HFFc6 (cell line): ENCODE data around the gene EVI2B. TPM values are rescaled to one million over a fixed set of nuclear protein-coding genes. Genes with fewer than 3 reads are reported as not detected.

Source experiments
- DNase-seq: peaks from one replicate; pipeline ENCODE4 v3.0.0-alpha.2; 2018
- H3K27ac Mint-ChIP-seq: 2 replicates; pipeline ENCODE4 v1.8.0; 2020; ENCODE audit warnings: mild to moderate bottlenecking, mixed read lengths
- H3K27me3 Mint-ChIP-seq: 2 replicates; pipeline ENCODE4 v1.8.0; 2021; ENCODE audit warnings: mild to moderate bottlenecking, moderate library complexity, mixed read lengths; ENCODE audit not compliant: insufficient read depth
- H3K36me3 Mint-ChIP-seq: 2 replicates; pipeline ENCODE4 v1.8.0; 2021; ENCODE audit warnings: low read depth, mixed read lengths
- H3K4me1 Mint-ChIP-seq: 2 replicates; pipeline ENCODE4 v1.8.0; 2020; ENCODE audit warnings: low read depth, mixed read lengths
- H3K4me3 Mint-ChIP-seq: 2 replicates; pipeline ENCODE4 v1.8.0; 2020; ENCODE audit warnings: mild to moderate bottlenecking, moderate library complexity, mixed read lengths
- H3K9me3 Mint-ChIP-seq: 2 replicates; pipeline ENCODE4 v1.8.0; 2020; ENCODE audit warnings: mild to moderate bottlenecking, mixed read lengths
- total RNA-seq, 6 experiments: library from RNA; stranded (reverse); fragmentation: NEBNext Ultra II Directional; extraction: Animal tissue kit (Norgen Biotek cat#: 25700); gene quantifications; 2 replicates in 1 of 6; 3 replicates in 5 of 6; pipeline ENCODE4 v1.2.3, GENCODE V29; 2021
- TF ChIP-seq, protein P1 (sequence below): fragments of 200-600 bp; sonication (generic); IDR thresholded peaks from 2 replicates; pipeline ENCODE4 v1.5.0; 2021; ENCODE audit warnings: antibody characterized with exemption, mild to moderate bottlenecking

Gene EVI2B
- total RNA-seq, 6 experiments from 2014 or later = 0.33 to 2.0 (median 1.5) TPM

- no peaks in the 10 kb centered on the region; the same call in 1 of the 2 replicates for H3K27me3 Mint-ChIP-seq
- H3K4me3 Mint-ChIP-seq = no peak overlapping the region
- no peak for DNase-seq
- H3K4me1 Mint-ChIP-seq = peaks cover 6% of the 10 kb centered on the region
- H3K9me3 Mint-ChIP-seq = no peaks in the 10 kb centered on the region
- TF ChIP-seq, protein P1, sequence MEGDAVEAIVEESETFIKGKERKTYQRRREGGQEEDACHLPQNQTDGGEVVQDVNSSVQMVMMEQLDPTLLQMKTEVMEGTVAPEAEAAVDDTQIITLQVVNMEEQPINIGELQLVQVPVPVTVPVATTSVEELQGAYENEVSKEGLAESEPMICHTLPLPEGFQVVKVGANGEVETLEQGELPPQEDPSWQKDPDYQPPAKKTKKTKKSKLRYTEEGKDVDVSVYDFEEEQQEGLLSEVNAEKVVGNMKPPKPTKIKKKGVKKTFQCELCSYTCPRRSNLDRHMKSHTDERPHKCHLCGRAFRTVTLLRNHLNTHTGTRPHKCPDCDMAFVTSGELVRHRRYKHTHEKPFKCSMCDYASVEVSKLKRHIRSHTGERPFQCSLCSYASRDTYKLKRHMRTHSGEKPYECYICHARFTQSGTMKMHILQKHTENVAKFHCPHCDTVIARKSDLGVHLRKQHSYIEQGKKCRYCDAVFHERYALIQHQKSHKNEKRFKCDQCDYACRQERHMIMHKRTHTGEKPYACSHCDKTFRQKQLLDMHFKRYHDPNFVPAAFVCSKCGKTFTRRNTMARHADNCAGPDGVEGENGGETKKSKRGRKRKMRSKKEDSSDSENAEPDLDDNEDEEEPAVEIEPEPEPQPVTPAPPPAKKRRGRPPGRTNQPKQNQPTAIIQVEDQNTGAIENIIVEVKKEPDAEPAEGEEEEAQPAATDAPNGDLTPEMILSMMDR = no peak
- peaks cover 24% of the 10 kb centered on the region for H3K36me3 Mint-ChIP-seq
- H3K27ac Mint-ChIP-seq = no peak overlapping the region
These were observed 53.7 kb downstream of the EVI2B start for GRCh38 chr17:31260151-31260550.

GRCh38 chr17:31256936-31257335 is 56.9 kb downstream of the EVI2B start:
- Mint-ChIP-seq H3K9me3 (no peaks in the 10 kb centered on the region), H3K27ac (no peak overlapping the region), H3K4me3 (no peak overlapping the region), H3K36me3 (peaks cover 36% of the 10 kb centered on the region), H3K4me1 (peaks cover 30% of the 10 kb centered on the region), H3K27me3 (no peaks in the 10 kb centered on the region; the same call in 1 of the 2 replicates)
- TF ChIP-seq, protein P1 = no peak
- no peak for DNase-seq

GRCh38 chr17:31254654-31255053 is 59.2 kb downstream of the EVI2B start:
- Mint-ChIP-seq H3K4me1 (peaks cover 53% of the 10 kb centered on the region), H3K27me3 (no peaks in the 10 kb centered on the region), H3K4me3 (no peak overlapping the region; the same call in 1 of the 2 replicates), H3K9me3 (no peaks in the 10 kb centered on the region), H3K27ac (peak overlapping the region; percentile 10), H3K36me3 (peaks cover 27% of the 10 kb centered on the region)
- DNase-seq = no peak
- TF ChIP-seq, protein P1 = no peak

Other genes starting within 250 kb of the EVI2B start
- gene NF1, start 219.1 kb downstream of the EVI2B start, total RNA-seq = 10 to 100 TPM; 45.0 to 62.6 (median 54.0) TPM
- gene OMG, start 16.8 kb downstream of the EVI2B start, total RNA-seq = under 1 TPM in 1 of 6 experiments, not detected in 5; 0.26 TPM
- 1 to 10 TPM in 5 of 6 experiments, under 1 TPM in 1; 1.00 to 1.7 (median 1.4) TPM for gene EVI2A, start 7.6 kb upstream of the EVI2B start, total RNA-seq
- gene RAB11FIP4, start 77.6 kb upstream of the EVI2B start, total RNA-seq = under 1 TPM; 0.02 to 0.38 (median 0.09) TPM